ENCODE measurements around the gene DHRS7B. TPM values are rescaled to one million over a fixed set of nuclear protein-coding genes. Genes with fewer than 3 reads are reported as not detected.
"Not testable (repeated sequence)": the region's sequence is repeated elsewhere in the genome, so short reads cannot be mapped to it uniquely, and the experiment has no call there.

DHRS7B gene
- total RNA-seq, 1 donor from 2014 or later, result 18.6 TPM

DNA sequence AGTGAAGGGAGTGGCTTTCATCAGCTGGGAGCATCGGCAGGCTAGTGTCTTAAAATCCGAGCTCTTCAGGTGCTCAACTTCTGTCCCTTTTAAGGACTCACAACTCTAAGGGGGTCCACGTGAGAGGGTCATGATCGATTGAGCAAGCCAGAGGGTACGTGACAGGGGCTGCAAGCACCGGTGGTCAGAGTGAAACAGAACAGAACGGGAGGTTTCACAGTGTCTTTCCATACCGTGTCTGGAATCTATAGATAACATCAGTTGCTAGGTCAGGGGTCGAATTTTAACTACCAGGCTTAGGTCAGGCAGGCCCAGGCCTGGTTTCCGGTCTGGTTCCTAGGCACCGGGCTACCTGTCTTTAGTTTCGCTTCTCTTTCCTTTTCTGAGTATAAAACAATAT, 15.3 kb downstream of the DHRS7B start:
- intact Hi-C loops (cut with micrococcal nuclease); ATAC-seq; DNase-seq: not testable (repeated sequence)

DNA sequence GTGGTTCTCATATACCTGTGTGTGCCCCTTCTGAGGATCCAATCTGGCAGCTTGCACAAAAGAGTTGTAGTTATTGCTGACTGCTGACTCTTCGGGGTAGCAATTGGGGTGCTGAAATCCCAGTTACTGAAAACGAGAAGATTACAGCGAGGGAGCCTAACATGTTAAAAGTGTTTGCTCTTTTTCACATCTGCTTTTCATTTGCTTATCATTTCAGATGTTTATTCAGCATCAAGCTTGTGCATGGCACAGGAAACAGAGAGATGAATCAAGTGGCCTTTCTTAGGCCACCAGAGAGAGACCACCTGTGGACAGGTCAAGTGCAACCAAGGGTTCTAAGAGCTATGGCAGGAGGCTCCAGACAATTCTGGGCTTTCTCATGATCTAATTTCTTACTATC, 16.9 kb downstream of the DHRS7B start:
- intact Hi-C loops (cut with micrococcal nuclease), result no loop called here
- DNase-seq (no peak), ATAC-seq (no peak)

DNA sequence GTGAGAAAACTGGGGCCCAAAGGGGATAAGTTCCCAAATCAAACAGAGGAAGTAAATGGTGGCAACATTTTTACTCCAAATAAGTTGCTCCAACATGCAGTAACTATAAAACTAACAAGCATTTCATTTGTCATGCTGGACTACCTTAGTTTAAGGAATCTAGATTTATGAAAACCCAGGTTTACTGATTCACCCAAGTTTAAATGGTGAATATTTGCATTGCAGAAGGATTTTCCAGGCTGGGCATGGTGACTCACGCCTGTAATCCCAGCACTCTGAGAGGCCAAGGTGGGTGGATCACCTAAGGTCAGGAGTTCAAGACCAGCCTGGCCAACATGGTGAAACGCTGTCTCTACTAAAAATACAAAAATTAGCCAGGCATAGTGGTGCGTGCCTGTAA, 17.5 kb downstream of the DHRS7B start:
- ATAC-seq; intact Hi-C loops (cut with micrococcal nuclease); DNase-seq: not testable (repeated sequence)

DNA sequence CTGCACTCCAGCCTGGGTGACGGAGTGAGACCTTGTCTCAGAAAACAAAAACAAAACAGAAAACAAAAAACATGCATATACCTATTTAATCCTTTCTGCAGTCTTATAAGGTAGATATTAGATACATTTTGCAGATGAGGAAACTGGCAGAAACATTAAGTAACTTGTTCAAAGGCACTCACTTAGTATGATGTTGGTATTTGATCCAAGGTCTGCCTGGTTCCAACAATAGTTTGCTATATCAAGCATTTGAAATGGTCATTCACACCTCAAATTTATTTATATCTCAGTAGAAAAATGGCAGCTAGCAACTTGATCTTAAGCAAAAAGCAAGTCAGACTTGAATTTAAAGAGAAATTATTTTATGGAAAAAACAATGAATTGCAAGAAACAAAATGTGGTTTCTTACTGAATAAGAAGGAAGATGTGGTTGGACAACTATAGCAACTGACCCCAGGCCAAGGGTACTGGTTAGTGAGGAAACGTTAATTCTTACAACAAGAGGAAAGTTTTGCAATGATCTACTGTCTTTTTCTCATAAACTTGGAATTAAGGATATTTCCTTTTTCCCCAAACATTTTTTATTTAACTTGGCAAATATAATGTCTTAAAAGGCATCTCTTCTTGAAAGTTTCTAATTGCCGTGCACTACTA, 19.7 kb downstream of the DHRS7B start:
- no peak for DNase-seq
- intact Hi-C loops (cut with micrococcal nuclease), result no loop called here
- ATAC-seq, result no peak

DNA sequence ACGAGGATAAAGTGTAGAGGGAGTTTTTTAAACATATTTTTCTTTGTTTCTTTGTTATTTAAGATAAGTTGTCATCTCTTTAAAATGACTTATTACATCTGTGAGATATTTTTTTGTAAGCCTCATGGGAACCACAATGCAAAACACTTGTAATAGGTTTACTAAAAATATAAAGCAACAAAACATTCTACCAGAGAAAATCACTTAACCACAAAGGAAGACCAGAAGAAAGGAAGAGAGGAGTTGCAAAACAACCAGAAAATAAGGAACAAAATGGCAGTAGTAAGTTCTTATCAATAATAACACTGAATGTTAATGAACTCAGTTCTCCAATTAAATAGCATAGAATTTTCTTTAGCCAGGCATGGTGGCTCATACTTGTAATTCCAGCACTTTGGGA, 22.9 kb downstream of the DHRS7B start:
- ATAC-seq (no peak), DNase-seq (no peak)
- intact Hi-C loops (cut with micrococcal nuclease), result no loop called here

DNA sequence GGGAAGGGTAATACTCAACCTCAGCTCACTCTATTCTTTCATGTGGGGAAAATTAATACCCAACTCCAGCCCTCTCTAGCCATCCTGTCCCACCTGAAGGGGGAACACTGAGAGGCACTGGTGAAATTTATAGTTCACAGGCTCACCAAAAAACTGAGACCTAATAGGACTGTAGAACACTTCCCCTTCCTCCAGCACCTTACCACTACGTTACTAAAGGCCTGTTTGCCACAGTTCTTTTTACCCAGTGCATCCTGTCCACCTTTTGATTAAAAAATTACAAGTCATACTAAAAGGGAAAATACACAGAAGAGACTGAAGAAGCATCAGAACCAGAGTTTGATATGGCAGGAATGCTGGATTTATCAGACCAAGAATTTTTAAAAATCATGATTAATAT, 26.0 kb downstream of the DHRS7B start:
- ATAC-seq, result no peak
- DNase-seq, result no peak
- intact Hi-C loops (cut with micrococcal nuclease), result no loop called here

DNA sequence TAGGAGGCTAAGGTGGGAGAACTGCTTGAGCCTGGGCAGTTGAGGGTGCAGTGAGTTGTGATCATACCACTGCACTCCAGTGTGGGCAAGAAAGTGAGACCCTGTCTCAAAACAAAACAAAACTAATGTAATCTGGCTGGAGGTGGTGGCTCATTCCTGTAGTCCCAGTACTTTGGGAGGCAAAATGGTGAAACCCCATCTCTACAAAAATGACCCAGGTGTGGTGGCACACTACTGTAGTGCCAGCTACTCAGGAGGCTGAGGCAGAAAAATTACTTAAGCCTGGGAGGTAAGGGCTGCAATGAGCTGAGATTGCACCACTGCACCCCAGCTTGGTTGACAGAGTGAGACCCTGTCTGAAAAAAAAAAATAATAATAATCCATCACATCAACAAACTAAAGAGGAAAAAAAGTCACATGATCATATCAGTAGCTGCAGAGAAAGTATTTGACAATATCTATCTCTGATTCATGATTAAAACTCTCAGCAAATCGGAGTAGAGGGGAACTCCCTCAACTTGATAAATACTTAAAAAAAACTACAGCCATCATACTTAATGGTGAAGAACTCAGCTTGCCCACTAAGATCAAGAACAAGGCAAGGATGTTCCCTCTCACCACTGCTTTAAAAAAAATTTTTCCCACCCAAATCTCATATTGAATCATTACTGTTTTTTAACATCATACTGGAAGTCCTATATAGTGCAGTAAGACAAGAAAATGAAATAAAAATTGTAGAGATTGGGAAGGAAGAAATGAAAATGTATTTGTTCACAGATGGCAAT, 31.0 kb downstream of the DHRS7B start:
- intact Hi-C loops (cut with micrococcal nuclease), result no loop called here
- ATAC-seq, result no peak
- no peak for DNase-seq

DNA sequence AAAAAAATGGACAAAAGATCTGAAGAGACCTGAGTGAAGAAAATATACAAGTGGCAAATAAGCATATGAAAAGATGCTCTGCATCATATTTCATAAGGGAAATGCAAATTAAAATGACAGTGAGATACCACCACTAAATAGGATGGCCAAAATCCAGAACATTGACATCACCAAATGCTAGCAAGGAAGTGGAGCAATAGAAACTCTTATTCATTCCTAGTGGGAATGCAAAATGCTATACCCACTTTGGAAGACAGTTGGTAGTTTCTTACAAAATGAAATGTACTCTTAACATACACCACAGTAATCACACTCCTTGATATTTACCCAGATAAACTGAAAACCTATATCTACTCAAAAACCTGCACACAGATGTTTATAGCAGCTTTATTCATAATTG, 33.6 kb downstream of the DHRS7B start:
- DNase-seq, result no peak
- no peak for ATAC-seq
- intact Hi-C loops (cut with micrococcal nuclease), result no loop called here

DNA sequence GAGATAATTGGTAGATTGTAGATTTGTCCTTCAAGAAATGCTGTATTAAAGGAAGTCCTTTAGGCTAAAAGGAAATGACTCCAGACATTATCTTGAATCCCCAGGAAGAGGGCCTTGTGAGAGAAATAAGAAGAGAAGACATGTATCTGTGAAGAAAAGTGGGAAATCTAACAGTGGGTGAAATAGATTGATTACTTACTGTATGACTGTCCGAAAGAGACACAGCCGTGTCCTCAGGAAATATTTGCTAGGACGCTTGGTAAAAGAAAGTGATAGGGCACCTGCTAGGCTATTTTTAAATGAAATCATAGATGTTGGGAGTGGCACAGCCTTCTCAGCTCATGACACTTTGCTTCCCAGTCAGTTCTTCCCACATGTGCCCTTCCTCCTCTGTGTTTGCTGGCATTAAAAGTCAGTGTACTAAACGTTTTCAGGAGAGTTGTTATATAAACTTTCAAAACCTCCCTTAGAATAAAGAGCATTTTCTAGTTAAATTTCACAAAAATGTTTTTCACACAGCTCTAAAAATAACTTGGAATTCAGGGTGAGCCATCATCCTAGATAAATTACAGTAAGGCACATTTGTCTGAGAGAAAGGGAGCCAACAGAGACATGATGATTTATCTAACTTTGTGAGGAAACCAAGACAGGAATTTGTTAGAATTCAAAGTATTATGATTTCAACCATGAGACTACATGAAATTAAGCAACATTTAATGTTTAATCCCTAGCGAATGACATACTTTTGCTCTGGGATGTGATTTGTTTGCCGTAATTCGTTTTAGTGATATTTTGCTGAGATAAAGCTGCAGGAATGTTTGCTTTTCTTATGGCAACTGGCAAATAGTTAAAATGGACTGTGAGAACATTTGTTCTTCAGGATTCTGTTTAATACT, 35.0 kb downstream of the DHRS7B start:
- DNase-seq (no peak), ATAC-seq (peak; percentile 55)
- intact Hi-C loops (cut with micrococcal nuclease), result no loop called here

DNA sequence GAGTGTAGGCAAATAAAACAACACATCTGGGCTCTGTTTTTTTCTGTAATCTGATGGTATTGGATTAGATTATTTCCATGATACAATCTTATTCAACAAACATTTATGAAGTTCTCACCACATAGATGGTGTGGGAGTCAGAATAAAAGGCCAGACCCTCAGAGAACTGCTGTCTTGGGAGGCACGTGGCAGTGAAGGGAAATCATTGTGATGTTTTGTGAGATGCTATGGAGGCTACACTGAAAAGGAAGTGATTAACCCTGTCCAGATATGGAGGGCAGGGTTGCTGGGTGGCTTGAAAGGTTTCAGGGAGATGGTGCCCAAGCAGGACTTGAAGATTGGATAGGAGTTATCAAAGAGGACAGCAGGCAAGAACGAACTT, 35.6 kb downstream of the DHRS7B start:
- intact Hi-C loops (cut with micrococcal nuclease), result no loop called here
- DNase-seq (no peak), ATAC-seq (no peak)

DNA sequence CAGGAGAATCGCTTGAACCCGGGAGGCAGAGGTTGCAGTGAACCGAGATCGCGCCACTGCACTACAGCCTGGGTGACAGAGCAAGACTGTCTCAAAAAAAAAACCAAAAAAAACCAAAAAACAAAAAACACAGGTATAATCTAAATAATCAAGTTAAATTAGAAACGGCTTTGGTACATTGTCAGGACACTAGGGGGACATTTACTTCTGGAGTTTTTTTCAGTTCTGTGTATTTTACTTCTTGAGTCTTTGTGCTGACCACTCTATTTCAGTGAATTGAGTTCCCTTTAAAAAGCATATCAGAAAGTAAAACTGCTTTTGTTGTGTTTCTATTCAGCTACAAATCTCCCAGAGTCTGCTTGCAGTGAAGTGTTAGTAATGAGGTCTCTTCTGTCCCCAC, 36.3 kb downstream of the DHRS7B start:
- no peak for DNase-seq
- intact Hi-C loops (cut with micrococcal nuclease), result no loop called here
- no peak for ATAC-seq

DNA sequence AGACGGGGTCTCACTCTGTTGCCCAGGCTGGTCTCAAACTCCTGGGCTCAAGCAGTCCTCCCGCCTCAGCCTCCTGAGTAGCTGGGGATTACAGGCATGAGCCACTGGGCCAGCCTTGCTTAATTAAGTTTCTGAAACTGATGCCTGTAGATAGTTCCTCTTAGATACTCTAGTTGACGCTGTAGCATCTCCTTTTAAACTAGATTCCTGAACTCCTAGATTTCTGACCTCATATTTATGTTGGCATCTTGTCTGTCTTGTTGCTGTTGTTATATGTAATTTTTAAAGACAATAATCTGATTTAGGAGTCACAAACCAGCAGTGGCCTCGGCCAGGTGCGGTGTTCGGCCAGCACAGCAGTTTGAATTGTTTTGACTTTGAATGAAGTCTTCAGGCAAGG, 37.5 kb downstream of the DHRS7B start:
- no peak for DNase-seq
- ATAC-seq, result no peak
- intact Hi-C loops (cut with micrococcal nuclease), result no loop called here

DNA sequence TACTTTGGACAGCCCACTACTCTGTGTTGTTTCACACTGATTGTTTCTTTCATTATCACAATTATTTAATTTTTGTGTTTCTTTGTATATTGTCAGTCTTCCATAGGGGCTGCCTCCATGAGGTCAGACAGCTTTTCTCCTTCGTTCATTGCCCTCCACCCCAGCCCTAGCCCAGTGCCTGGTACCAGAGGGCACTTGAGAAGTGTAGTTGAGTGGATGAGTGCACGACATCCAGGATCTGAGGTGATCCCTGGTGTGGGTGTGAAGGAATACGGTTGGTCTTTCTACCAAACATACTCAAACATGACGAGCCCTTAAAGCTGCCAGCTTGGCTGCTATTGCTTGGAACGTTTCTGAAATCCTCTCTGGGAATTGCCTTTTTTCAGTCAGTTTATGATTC, 37.9 kb downstream of the DHRS7B start:
- DNase-seq, result no peak
- ATAC-seq, result no peak
- intact Hi-C loops (cut with micrococcal nuclease), result no loop called here

DNA sequence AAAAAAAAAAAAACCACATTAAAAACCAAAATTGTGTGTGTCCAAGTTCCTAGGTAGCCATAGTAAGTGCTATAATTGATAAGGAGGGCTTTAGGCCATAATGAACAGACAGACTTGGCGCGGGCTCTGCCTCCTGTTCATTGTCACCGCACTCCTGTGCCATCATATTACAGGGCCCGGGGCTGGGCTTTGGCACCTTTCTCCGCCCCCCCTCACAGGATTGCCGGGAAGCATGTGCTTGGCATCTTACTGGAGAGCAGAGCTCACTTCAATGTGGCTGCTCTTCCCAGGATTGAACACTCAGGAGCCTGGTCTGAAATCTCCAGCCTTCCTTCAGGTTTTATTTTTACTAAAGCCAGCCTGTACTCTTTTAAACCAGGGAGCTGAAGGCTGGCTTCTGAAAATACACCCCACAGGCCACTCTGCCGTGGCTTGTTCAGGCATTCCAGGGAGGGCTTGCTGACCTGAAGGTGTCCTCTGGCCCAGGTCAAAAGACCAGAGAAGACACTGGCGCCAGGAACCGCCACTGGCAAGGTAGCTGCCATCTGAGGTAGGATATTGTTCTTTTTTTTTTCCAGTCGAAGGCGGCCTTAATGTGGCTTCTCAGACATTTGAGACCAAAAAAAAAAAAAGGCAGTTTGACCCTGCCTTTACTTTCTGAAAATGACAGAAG, 39.3 kb downstream of the DHRS7B start:
- ATAC-seq (peak; percentile 87), DNase-seq (peak; percentile 87)
- intact Hi-C loops (cut with micrococcal nuclease), result no loop called here

DNA sequence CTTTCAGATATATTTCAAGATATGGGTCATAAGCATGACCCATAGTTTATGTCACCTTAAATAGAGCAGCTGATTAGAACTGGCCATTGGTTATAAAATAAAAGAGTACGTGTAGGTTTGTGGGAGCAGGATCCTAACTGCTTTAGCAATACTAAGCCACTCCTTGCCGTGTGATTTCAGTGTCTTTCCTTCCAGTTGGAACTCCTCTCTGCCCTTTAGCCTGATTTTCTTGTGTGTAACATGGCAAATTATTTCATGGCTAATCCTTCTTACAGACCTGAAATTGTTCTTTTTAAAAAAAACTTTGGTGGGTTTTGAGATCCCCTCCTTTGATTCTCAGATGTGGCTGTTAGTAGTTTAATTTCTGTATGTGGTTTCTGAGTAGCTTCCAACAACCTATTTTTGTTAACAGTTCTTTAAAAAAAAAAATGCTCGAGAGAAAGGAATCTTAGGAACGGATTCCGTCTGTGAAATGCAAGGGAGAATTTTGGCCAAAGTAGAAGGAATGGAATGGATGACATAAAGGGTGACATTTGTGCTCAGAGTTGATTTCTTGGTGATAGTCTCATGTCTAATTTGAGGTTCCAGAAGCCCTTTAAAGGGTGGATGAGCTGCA, 39.9 kb downstream of the DHRS7B start:
- DNase-seq (no peak), ATAC-seq (peak; percentile 46)
- intact Hi-C loops (cut with micrococcal nuclease), result no loop called here

DNA sequence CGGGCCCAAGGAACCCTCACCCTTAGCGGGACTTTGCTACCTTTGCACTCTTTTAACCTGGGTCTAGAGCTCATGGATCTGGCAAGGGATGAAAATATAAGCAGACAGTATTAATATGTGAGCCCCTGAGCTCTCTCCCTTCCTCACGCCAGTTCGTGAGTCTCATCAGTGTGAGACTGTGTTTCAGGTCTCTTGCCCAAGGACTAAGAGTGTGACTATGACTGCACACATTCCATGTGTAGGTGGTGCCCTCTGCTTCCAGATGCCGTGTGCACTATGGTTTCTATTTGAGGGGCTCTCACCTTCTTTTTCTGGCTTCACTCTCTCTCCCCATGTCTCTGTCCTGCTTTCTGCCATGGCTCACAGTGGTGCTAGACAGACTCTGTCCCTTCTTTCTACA, 40.5 kb downstream of the DHRS7B start:
- no peak for DNase-seq
- peak; percentile 76 for ATAC-seq
- intact Hi-C loops (cut with micrococcal nuclease), result no loop called here

DNA sequence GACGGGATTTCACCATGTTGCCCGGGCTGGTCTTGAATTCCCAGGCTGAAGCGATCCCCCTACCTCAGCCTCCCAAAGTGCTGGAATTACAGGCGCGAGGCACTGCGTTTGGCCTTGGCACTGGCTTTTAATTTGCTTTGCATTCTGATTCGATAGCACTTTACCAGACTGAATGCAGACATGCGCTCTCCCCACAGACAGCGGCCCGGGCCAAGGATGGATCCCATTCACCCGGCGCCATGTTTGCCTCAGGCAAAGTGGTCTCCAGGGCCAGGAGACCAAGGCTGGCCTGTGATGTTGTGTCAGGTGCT, 41.7 kb downstream of the DHRS7B start:
- intact Hi-C loops (cut with micrococcal nuclease), result no loop called here
- DNase-seq, result no peak
- ATAC-seq, result no peak

DNA sequence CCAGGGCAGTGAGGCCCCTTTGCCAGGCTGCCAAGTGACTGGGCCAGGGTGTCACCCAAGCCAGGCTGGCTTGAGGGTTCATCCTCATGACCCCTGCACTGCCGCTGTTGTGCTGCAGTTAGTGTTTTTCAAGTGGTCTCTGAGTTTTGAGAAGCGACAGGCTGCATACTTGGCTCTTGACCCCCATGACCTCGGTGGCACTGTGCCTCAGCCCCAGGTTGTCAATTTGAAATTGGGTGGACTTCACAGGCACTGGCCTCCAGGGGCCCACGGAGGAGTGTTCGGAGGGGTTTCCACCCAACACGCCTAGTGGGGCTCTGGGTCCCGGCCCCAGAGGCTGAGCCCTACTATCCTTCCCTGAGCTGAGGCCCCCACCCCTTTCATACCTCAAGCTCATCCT, 42.7 kb downstream of the DHRS7B start:
- ATAC-seq (no peak), DNase-seq (no peak)
- intact Hi-C loops (cut with micrococcal nuclease), result no loop called here

DNA sequence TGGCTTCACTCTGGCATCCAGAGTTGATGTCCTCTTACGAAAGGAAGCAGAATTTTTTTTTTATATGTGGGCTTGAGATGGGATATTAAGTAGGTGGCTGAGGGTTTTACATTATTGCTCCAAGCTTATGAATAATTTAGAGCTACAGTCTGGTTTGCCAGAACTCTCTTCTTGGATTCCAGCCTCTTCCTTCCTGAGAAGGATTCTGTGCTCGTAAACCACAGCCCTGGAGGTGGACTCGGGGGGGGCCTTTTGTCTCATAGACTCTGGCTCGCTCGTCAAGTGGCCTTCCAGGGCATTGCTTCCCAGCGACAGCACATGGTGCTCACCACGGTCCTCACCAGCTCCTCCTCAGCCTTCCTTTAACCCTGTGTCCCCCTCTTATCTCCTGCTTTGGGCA, 44.0 kb downstream of the DHRS7B start:
- no peak for DNase-seq
- intact Hi-C loops (cut with micrococcal nuclease), result no loop called here
- ATAC-seq, result no peak

Measured in left ventricle myocardium superior (tissue), 1 donor.